Rectal smooth muscle tissue (tissue), 1 donor: Measurements from ENCODE around the gene SYN1.

Experiments used
- H3K27ac ChIP-seq: one replicate; pipeline ENCODE4 v1.7.0; 2013; ENCODE audit warnings: low read depth, low read length, inconsistent platforms
- H3K27me3 ChIP-seq: one replicate; pipeline ENCODE4 v1.7.0; 2013; ENCODE audit warnings: low read length; ENCODE audit not compliant: control insufficient read depth, insufficient read depth
- H3K36me3 ChIP-seq: one replicate; pipeline ENCODE4 v1.7.0; 2013; ENCODE audit warnings: low read length; ENCODE audit not compliant: control insufficient read depth, insufficient read depth
- H3K4me1 ChIP-seq: one replicate; pipeline ENCODE4 v1.7.0; 2013; ENCODE audit warnings: low read length; ENCODE audit not compliant: control insufficient read depth, insufficient read depth
- H3K4me3 ChIP-seq: one replicate; pipeline ENCODE4 v1.7.0; 2013; ENCODE audit warnings: low read length
- H3K9ac ChIP-seq: one replicate; pipeline ENCODE4 v1.7.0; 2013; ENCODE audit warnings: low read length

The SYN1 gene

GRCh38 chrX:47586043-47586787 lies 33.4 kb downstream of the SYN1 start:
- Histone ChIP-seq H3K36me3 (no peaks in the 10 kb centered on the region), H3K27me3 (no peaks in the 10 kb centered on the region), H3K4me1 (peaks cover 3% of the 10 kb centered on the region), H3K9ac (no peak overlapping the region), H3K27ac (no peak overlapping the region), H3K4me3 (no peak overlapping the region)

- no peak overlapping the region for H3K9ac ChIP-seq
- no peak overlapping the region for H3K27ac ChIP-seq
- H3K4me3 ChIP-seq: no peak overlapping the region
- no peaks in the 10 kb centered on the region for H3K27me3 ChIP-seq
- H3K36me3 ChIP-seq: no peaks in the 10 kb centered on the region
- H3K4me1 ChIP-seq: peaks cover 3% of the 10 kb centered on the region
Observed at GRCh38 chrX:47585273-47585672, 34.4 kb downstream of the SYN1 start.

GRCh38 chrX:47584714-47585113 lies 34.9 kb downstream of the SYN1 start:
- H3K4me3 ChIP-seq: no peak overlapping the region

GRCh38 chrX:47583240-47583861 lies 36.3 kb downstream of the SYN1 start:
- Histone ChIP-seq H3K9ac (no peak overlapping the region), H3K36me3 (no peaks in the 10 kb centered on the region), H3K4me1 (peaks cover 3% of the 10 kb centered on the region), H3K27ac (peak overlapping the region; percentile 84), H3K4me3 (no peak overlapping the region), H3K27me3 (no peaks in the 10 kb centered on the region)

More at GRCh38 chrX:47584714-47585113, 34.9 kb downstream of the SYN1 start:
- H3K27me3 ChIP-seq: no peaks in the 10 kb centered on the region
- H3K27ac ChIP-seq: no peak overlapping the region
- H3K36me3 ChIP-seq: no peaks in the 10 kb centered on the region
- H3K4me1 ChIP-seq: peaks cover 3% of the 10 kb centered on the region
- H3K9ac ChIP-seq: no peak overlapping the region

- Histone ChIP-seq H3K4me3 (peak within 1 kb of the TSS; percentile 55), H3K36me3 (no peaks in the 10 kb centered on the region), H3K4me1 (peaks cover 3% of the 10 kb centered on the region), H3K27me3 (no peaks in the 10 kb centered on the region), H3K9ac (peak within 1 kb of the TSS; percentile 32), H3K27ac (peak within 1 kb of the TSS; percentile 84)
Observed at GRCh38 chrX:47581731-47582647, 37.7 kb downstream of the SYN1 start, which contains the start of gene TIMP1. TIMP1 (plus strand) TSS chrX:47582436; CDS start chrX:47583416, 980 bp downstream.

GRCh38 chrX:47579537-47579936 lies 40.1 kb downstream of the SYN1 start:
- no peaks in the 10 kb centered on the region for H3K36me3 ChIP-seq
- H3K4me3 ChIP-seq: no peak overlapping the region
- no peak overlapping the region for H3K27ac ChIP-seq
- no peak overlapping the region for H3K9ac ChIP-seq
- H3K27me3 ChIP-seq: peaks cover 4% of the 10 kb centered on the region
- H3K4me1 ChIP-seq: peaks cover 3% of the 10 kb centered on the region

GRCh38 chrX:47578692-47579091 lies 41.0 kb downstream of the SYN1 start:
- Histone ChIP-seq H3K4me3 (no peak overlapping the region), H3K27me3 (peaks cover 4% of the 10 kb centered on the region), H3K4me1 (peaks cover 3% of the 10 kb centered on the region), H3K27ac (no peak overlapping the region), H3K36me3 (no peaks in the 10 kb centered on the region), H3K9ac (no peak overlapping the region)

- no peak overlapping the region for H3K27ac ChIP-seq
Observed at GRCh38 chrX:47577901-47578300, 41.8 kb downstream of the SYN1 start.

GRCh38 chrX:47577424-47577823 lies 42.2 kb downstream of the SYN1 start:
- Histone ChIP-seq H3K9ac (no peak overlapping the region), H3K4me1 (peaks cover 3% of the 10 kb centered on the region), H3K27ac (no peak overlapping the region), H3K4me3 (no peak overlapping the region), H3K27me3 (peaks cover 4% of the 10 kb centered on the region), H3K36me3 (no peaks in the 10 kb centered on the region)

More at GRCh38 chrX:47577901-47578300, 41.8 kb downstream of the SYN1 start:
- Histone ChIP-seq H3K4me1 (peaks cover 3% of the 10 kb centered on the region), H3K9ac (no peak overlapping the region), H3K36me3 (no peaks in the 10 kb centered on the region), H3K27me3 (peaks cover 4% of the 10 kb centered on the region), H3K4me3 (no peak overlapping the region)

GRCh38 chrX:47576021-47576898 lies 43.4 kb downstream of the SYN1 start:
- Histone ChIP-seq H3K36me3 (no peaks in the 10 kb centered on the region), H3K27me3 (peaks cover 4% of the 10 kb centered on the region), H3K4me1 (no peaks in the 10 kb centered on the region), H3K4me3 (no peak overlapping the region), H3K27ac (no peak overlapping the region), H3K9ac (no peak overlapping the region)

- no peak overlapping the region for H3K4me3 ChIP-seq
- no peaks in the 10 kb centered on the region for H3K4me1 ChIP-seq
- H3K27ac ChIP-seq: no peak overlapping the region
- peaks cover 4% of the 10 kb centered on the region for H3K27me3 ChIP-seq
- peaks cover 3% of the 10 kb centered on the region for H3K36me3 ChIP-seq
- no peak overlapping the region for H3K9ac ChIP-seq
Observed at GRCh38 chrX:47574547-47575301, 44.9 kb downstream of the SYN1 start.
